GM19238 (cell line): ENCODE results near the gene EHD1.

ENCODE experiments used
- DNase-seq: peaks from one replicate; pipeline ENCODE4 v3.0.0; 2011; ENCODE audit warnings: low spot score; ENCODE audit not compliant: insufficient read length

The EHD1 gene

DNA sequence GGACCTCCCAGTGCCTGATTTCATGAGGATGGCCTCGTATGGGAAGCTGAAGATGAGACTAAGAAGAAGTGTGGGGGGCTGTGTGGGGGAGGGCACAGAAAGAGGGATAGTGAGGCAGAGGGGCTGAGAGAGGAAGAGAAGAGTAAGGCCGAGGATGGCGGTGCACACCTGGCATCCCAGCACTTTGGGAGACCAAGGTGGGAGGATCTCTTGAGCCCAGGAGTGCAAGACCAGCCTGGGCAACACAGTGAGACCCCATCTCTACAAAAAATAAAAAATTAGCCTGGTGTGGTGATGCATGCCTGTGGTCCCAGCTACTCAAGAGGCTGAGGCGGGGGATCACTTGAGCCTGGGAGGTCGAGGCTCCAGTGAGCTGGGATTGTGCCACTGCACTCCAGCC is 13.5 kb upstream of the EHD1 start:
- no peak for DNase-seq

DNA sequence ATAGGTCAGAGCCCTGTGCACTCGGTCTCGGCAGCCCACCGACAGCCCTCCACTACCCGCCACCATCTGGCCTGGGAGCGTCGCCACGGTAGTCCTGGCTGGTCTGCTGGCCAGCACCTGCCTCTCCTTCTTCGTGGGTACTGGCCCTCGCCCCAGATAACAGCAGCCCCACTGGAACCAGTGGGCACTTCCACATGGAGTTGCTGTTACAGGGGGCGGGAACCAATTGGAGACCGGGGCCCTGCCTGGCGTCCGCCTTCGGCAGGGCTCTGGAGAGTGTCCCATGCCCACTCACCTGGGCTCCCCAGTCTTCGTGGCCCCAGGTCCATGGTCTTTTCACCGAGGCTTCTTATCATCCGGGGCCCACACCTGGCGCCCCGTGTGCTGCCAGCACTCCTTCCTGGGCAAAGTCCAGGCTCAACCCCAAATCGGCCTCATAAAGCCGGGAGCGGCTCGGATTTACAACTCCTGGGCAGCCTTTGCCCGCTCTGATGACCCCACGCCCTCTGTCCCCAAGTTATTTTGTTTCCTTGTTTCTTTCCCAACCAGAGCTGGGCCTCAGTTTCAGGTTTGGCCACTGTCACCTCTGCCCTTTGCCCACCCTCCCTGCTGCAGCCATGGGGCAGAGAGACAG is 12.9 kb upstream of the EHD1 start:
- DNase-seq: no peak

GRCh38 chr11:64890522-64890939 is 12.1 kb upstream of the EHD1 start:
- DNase-seq: no peak

DNA sequence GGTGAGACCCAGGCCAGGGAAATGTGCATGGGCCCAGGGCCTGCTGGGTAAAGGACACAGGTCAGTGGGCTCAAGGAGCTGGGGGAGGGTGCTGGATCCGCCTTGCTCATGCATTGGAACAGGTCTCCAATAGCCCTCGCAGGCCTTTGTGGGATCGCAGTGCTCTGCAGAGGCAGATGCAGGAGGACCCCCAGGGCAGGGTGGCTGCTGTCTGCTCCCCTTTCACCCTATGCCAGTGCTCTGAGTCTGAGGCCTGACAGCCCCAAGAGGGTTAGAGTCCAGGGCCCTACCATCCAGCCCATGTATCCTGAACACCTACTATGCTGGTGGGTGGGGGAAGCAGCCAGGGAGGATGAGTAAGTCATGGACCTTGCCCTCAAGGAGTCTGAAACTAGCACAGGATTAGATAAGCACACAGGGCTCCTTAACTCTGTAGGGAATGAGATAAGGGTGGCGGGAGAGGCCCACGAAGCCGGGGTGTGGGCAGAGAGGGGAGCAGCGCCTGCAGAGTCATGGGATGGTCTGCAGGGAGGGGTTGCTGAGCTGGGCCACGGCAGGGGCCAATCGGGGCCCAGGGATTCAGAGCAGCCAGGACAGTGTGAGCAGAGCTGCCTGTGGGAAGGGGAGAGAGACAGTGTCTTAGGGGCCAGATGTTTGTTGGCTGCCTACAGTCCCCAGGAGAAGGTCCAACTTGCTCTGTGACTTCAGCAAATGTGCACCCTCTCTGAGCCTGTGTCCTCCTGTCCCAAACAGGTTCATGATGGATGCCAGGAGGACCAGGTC is 10.5 kb upstream of the EHD1 start:
- no peak for DNase-seq

DNA sequence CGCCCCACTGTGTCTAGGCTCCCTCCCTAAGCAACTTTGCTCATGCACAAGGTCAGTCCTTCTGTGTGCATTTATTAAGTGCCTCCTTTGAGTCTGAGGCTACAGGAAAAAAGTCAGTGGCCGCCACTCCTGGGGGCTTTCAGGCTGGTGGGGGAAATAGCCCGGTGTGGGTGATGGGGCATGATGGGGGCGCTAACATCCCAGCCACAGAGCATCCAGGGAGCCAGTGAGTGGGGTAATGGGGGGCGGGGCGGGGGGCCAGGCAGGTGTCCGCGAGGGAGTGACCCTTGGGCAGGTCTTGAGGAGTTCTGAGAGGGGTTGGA is 9.9 kb upstream of the EHD1 start:
- no peak for DNase-seq

DNA sequence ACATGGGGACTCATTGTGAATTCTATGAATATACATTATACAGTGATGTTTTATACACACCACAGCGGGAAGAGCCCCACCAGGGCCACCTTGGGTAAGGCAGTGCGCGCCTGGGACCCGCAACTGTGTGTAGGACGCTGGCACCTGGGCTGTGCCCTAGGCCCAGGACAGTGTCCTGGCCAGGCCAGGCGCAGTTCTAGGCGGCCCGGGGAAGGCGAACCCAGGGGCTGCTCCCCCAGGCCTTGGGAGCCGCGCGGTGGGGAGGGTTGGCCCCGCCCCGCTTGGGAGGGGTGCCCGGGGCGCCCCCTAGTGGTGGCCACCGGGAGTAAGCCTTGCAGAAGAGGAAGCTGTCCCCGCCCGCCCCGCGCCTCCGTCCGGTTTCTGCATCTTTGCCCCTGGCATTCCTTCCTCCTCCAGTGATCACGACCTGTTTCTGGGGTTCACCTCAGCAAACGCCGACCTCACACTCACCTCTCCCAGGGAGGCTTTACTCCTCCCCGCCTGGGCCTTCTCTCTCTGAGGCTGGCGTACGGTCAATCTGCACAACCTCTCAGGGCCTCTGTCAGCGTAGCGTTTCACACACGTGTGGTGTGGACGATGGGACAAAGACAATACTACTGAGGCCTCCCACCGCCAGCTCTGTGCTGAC is 9.5 kb upstream of the EHD1 start:
- DNase-seq: peak; percentile 86

- DNase-seq: no peak
Observed at GRCh38 chr11:64887234-64887756, 8.9 kb upstream of the EHD1 start.

GRCh38 chr11:64885367-64886286 is 7.2 kb upstream of the EHD1 start:
- no peak for DNase-seq

- no peak for DNase-seq
Observed at GRCh38 chr11:64884019-64884418, 5.6 kb upstream of the EHD1 start.

GRCh38 chr11:64883575-64883974 is 5.2 kb upstream of the EHD1 start:
- DNase-seq: no peak

GRCh38 chr11:64882243-64882642 is 3.8 kb upstream of the EHD1 start:
- DNase-seq: no peak

DNA sequence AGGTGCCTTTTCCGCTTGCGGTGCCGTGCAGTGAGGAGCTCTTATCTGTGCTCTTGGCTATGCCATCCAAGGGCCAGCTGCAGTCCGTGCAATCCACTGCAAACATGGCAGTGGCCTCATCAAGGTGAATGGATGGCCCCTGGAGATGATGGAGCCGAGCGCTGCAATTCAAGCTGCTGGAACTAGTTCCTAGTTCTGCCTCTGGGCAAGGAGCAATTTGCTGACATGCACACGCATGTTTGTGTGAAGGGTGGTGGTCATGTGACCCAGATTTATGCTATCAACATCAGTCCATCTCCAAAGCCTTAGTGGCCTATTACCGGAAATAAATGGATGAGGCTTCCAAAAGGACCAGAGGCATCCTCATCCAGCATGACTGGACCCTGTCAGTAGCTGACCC is 3.1 kb upstream of the EHD1 start:
- no peak for DNase-seq

DNA sequence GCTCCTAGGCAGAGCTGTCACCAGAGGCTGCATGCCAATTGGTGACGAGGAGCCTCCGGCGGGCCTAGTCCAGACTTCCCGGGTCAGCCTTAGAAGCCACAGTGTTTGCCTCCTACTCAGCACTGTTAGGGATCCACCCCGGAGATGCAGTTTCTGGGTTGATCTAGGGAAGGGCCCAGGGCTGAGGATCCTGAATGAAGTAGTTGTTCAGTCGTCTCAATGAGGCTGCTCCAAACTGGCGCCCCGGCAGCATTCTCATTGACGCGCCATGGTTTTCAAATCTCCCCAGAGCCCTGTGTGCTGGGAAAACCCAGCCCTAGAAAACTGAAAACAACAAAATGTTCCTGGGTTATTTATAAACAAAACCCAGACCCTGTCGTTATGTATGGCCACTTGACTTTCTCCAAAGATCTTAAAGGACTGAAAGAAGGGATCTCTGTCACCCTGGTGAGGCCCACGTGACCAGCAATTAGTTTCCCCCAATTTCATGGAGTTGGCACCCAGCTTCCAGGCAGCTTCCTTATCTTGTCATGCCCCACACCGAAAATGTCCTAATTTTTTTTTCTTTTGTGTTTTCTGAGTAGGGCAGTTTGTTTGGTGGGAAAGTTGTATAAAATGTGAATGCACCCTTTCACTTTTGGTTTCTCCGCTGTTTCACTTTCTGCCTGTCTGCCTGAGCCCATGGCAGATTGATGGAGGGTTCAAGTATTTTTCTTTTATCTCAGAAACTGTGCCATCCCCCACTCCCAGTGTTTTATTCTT is 2.0 kb upstream of the EHD1 start:
- no peak for DNase-seq

DNA sequence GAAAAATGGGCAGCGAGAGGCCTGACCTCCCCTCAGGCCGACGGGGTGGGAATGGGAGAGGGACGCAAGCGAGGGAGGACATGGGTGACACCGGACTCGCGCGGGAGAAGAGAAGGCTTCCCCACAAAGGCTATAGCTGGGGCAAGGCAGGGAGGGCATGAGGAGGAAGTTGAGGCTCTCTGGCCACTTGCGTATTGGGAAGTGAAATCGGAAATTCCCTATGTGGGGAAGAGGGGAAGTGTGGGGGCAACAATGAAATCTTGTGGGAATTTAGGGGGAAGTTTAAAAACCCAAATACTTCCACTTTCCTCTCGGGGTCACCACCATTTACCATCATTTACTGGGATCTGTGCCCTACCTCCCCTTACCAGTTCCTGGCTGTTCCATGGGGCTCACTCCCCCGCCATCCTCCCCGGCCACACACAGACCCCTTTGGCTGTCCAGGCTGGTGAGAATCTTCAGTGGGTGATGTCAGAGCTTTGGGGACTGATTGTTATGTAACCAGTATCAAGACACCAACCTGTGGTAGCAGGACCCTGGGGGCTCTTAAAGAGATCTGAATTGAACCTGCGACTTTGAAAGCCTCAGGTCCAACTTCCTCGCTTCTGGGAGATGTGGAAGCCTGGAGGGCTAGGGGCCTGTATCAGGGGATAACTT is 951 bp upstream of the EHD1 start:
- DNase-seq: no peak

DNA sequence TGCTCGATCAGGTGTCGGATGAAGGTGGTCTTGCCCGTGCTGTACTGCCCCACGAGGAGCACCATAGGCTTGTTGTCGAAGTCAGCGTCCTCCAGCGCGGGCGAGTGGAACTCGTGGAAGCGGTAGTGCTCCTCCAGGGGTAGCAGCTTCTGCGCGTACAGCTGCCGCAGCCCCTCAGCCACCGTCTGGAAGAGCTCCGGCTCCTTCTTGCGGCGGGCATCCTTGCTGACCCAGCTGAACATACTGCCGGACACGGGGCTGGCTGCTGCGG is 263 bp downstream of the EHD1 start:
- DNase-seq: no peak

- no peak for DNase-seq
Observed at GRCh38 chr11:64877390-64878222, 815 bp downstream of the EHD1 start.

- DNase-seq: no peak
Observed at GRCh38 chr11:64876835-64877341, 1.5 kb downstream of the EHD1 start.

DNA sequence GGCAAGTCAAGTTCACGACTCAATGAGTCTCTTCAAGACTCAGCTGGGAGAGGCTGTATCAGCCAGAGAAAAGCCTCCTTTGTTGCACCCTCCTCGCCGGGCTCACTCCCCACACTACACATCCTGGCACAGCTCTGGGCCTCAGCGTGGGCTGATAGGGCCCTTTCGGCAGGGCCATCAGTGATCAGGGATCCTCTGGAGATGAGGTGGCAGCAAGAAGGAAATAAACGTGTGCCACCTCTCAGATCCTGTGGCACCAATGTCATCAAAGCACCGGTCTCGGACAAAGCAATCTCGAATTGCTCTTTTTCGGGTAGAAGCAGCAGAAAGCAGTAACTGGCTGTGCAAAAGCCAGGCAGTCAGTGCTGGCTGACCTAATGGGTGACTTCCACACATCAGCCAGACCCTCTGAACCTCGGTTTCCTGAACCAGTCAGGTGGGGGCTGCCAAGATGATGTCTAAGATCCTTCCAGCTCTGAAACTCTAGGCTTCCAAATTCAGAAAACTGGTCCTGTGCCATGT is 2.1 kb downstream of the EHD1 start:
- no peak for DNase-seq
